Retina (tissue), 1 donor: Measurements from ENCODE around the gene ASB3.
A peak's percentile ranks its signal among the peaks of the same experiment; 100 is the strongest.
"Not testable (repeated sequence)": the region's sequence is repeated elsewhere in the genome, so short reads cannot be mapped to it uniquely, and the experiment has no call there.

Source experiments
- DNase-seq: peaks from one replicate; pipeline ENCODE4 v3.0.0-alpha.2; 2016

Gene ASB3

GRCh38 chr2:53786352-53786704 is 425 bp downstream of the ASB3 start:
- no peak for DNase-seq

- DNase-seq, result no peak
These were observed 1.4 kb downstream of the ASB3 start for GRCh38 chr2:53785366-53785765.

GRCh38 chr2:53784436-53784835 is 2.3 kb downstream of the ASB3 start:
- DNase-seq, result no peak

GRCh38 chr2:53782676-53783075 is 4.1 kb downstream of the ASB3 start:
- DNase-seq, result no peak

- no peak for DNase-seq
These were observed 6.7 kb downstream of the ASB3 start for GRCh38 chr2:53780056-53780455.

GRCh38 chr2:53778536-53779162 is 8.1 kb downstream of the ASB3 start:
- no peak for DNase-seq

GRCh38 chr2:53777134-53777533 is 9.6 kb downstream of the ASB3 start:
- no peak for DNase-seq

GRCh38 chr2:53770264-53770663 is 16.5 kb downstream of the ASB3 start:
- no peak for DNase-seq

GRCh38 chr2:53769318-53769945 is 17.3 kb downstream of the ASB3 start:
- DNase-seq, result no peak

GRCh38 chr2:53768242-53768542 is 18.6 kb downstream of the ASB3 start:
- DNase-seq, result no peak

- peak; percentile 96 for DNase-seq
These were observed 19.1 kb downstream of the ASB3 start, which contains the start of gene CHAC2 for GRCh38 chr2:53767405-53768241. TSS of gene CHAC2 (plus strand) at chr2:53767804. CDS start at chr2:53767887, 83 bp downstream.

- no peak for DNase-seq
These were observed 21.0 kb downstream of the ASB3 start for GRCh38 chr2:53765767-53766166.

GRCh38 chr2:53757206-53757605 is 29.5 kb downstream of the ASB3 start:
- not testable (repeated sequence) for DNase-seq

- no peak for DNase-seq
These were observed 30.1 kb downstream of the ASB3 start for GRCh38 chr2:53756644-53757043.

- DNase-seq, result no peak
These were observed 31.6 kb downstream of the ASB3 start for GRCh38 chr2:53755121-53755520.

GRCh38 chr2:53753041-53753440 is 33.7 kb downstream of the ASB3 start:
- DNase-seq, result no peak

- DNase-seq, result no peak
These were observed 34.4 kb downstream of the ASB3 start for GRCh38 chr2:53752385-53752784.

GRCh38 chr2:53751728-53752127 is 35.0 kb downstream of the ASB3 start:
- DNase-seq, result no peak

GRCh38 chr2:53750041-53750768 is 36.5 kb downstream of the ASB3 start:
- no peak for DNase-seq

GRCh38 chr2:53744395-53745065 is 42.2 kb downstream of the ASB3 start:
- no peak for DNase-seq

- DNase-seq, result no peak
These were observed 46.6 kb downstream of the ASB3 start for GRCh38 chr2:53740170-53740569.

- no peak for DNase-seq
These were observed 47.7 kb downstream of the ASB3 start for GRCh38 chr2:53739032-53739431.

GRCh38 chr2:53737091-53737490 is 49.7 kb downstream of the ASB3 start:
- no peak for DNase-seq
